ENCODE data around the gene PPP1R26.
"Not testable (repeated sequence)": the region's sequence is repeated elsewhere in the genome, so short reads cannot be mapped to it uniquely, and the experiment has no call there.

The PPP1R26 gene

DNA sequence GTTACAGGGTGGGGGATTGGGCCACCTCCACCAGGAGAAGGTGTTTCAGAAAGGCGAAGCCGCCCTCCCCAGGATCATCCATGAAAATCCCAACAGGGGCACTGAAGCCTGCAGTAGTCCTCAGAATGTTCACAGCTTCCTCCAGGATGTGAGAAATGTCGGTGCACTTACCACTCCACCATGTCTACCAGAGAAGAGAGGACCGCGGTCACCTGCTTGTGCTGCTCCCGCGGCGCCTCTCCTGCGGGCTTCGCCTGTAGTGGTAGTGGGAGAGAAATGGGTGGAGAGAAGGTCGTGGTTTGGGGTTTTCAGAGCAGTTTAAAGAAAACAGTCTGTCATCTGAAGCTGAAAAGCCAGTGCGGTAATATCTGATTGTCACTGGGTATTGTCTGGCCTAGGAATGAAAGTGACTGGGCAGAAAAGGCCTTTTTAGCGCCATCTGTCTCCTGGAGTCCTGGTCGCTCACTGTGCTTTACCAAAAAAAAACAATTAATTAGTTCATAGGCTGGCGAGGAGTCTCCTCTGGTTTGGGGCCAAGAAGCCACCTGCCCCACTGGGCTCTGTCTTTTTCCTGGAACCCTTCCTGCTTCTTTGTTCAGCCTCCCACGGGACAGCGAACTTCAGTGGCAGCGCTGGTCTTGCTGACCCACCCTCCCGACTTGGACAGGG is 23.0 kb upstream of the PPP1R26 start:
- TF ChIP-seq, protein P1, sequence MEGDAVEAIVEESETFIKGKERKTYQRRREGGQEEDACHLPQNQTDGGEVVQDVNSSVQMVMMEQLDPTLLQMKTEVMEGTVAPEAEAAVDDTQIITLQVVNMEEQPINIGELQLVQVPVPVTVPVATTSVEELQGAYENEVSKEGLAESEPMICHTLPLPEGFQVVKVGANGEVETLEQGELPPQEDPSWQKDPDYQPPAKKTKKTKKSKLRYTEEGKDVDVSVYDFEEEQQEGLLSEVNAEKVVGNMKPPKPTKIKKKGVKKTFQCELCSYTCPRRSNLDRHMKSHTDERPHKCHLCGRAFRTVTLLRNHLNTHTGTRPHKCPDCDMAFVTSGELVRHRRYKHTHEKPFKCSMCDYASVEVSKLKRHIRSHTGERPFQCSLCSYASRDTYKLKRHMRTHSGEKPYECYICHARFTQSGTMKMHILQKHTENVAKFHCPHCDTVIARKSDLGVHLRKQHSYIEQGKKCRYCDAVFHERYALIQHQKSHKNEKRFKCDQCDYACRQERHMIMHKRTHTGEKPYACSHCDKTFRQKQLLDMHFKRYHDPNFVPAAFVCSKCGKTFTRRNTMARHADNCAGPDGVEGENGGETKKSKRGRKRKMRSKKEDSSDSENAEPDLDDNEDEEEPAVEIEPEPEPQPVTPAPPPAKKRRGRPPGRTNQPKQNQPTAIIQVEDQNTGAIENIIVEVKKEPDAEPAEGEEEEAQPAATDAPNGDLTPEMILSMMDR (conservative IDR thresholded peaks at IDR 0.05; ENCODE audit: low read depth, low read length), result no peak
- H3K4me3 ChIP-seq (ENCODE audit: low read length), result no peak overlapping the region

DNA sequence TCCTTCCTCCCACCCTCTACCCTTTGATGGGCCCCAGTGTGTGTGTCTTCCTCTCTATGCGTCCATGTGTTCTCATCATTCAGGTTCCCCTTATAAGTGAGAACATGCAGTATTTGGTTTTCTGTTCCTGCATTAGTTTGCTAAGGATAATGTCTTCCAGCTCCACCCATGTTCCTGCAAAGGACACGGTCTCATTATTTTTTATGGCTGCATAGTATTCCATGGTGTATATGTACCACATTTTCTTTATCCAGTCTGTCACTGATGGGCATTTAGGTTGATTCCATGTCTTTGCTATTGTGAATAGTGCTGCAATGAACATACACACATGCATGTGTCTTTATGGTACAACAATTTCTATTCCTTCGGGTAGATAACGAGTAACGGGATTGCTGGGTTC is 21.1 kb upstream of the PPP1R26 start:
- H3K4me3 ChIP-seq (ENCODE audit: low read length); DNase-seq (ENCODE audit: low read depth): not testable (repeated sequence)

More for the DNA sequence above, 23.0 kb upstream of the PPP1R26 start:
- DNase-seq (ENCODE audit: low read depth), result no peak

DNA sequence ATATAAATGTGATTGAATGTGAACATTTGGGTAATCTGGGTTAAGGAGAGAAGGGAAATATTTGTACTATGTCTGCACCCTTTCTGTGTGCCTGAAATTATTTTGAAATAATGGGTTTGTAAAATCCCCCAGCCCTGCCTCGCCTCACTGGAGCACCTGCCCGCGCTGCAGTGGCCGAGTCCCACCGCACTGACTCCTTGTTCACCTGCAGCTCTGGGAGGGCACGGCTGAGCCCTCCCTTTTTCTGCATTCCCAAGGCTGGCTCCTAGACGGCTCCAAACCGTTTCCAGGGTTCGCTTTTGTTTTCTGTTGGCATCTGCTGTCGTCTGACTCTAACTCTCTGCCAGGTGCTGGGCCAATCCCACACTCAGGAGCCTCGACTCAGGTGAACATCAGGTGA is 17.6 kb upstream of the PPP1R26 start:
- no peak overlapping the region for H3K4me3 ChIP-seq (ENCODE audit: low read length)
- TF ChIP-seq, protein P1 (conservative IDR thresholded peaks at IDR 0.05; ENCODE audit: low read depth, low read length), result no peak
- no peak for DNase-seq (ENCODE audit: low read depth)

- TF ChIP-seq, protein P1 (conservative IDR thresholded peaks at IDR 0.05; ENCODE audit: low read depth, low read length), result no peak
- DNase-seq (ENCODE audit: low read depth), result no peak
- no peak overlapping the region for H3K4me3 ChIP-seq (ENCODE audit: low read length)
These were observed 16.4 kb upstream of the PPP1R26 start for GRCh38 chr9:135463140-135463539.

DNA sequence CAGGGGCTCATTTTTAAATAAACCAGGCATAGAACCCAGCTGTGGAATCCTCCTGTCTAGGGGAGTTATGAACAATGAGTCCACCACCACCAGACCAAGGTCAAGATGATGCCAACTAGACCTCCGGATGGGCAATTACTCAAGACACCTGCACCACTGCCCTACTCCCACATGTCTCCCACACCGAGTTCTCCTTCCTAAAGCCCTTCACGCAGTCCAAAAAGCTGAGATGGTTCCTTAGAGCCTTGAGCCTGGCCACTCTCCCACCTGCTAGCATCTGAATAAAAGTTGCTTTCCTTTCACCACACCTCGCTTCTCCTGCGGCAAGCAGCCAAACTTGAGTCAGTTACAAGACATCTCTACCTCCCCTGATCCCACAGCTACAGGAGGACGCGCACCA is 15.4 kb upstream of the PPP1R26 start:
- TF ChIP-seq, protein P1 (conservative IDR thresholded peaks at IDR 0.05; ENCODE audit: low read depth, low read length), result no peak
- no peak overlapping the region for H3K4me3 ChIP-seq (ENCODE audit: low read length)
- no peak for DNase-seq (ENCODE audit: low read depth)

GRCh38 chr9:135468854-135469521 is 10.6 kb upstream of the PPP1R26 start:
- TF ChIP-seq, protein P1 (conservative IDR thresholded peaks at IDR 0.05; ENCODE audit: low read depth, low read length), result no peak
- no peak for DNase-seq (ENCODE audit: low read depth)

DNA sequence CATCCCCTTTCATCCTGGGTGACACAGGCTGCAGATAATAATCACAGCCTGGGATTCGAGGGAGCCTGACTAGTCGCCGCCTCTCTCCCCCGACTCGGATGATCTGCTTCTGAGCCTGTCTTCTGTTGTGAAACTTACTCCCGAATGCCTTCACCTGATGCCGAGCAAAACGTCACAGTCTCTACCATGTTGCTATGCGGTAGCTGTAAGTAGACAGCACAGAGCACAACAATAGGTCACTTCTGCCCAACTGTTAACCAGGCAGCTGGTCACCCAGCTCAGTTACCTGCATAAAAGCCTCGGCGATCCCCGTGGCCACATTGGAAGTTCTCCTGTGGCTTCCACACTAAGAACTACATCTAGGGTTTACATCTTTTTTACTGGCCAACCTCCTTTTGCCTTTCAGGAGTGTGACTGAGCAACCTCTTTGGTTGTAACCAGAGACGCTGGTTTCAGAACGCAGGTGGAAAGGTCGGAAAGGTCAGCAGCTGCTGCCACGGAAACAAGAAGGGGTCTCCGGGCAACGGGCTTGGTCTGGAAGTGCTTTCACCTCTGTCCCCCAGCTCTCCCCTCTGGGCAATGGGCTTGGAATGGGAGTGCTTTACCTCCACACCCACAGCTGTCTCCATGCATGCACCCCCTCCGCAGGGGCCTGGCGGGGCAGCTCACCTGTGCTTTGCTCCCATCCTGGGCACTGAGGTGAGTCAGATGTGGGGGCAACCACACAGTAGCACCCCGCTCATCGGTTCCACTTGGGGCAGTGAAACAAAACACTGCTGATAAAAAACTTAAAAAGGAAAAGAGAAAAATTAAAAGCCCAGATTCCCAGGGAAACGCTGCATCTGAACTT is 7.6 kb upstream of the PPP1R26 start:
- TF ChIP-seq, protein P1 (conservative IDR thresholded peaks at IDR 0.05; ENCODE audit: low read depth, low read length), result no peak
- no peak for DNase-seq (ENCODE audit: low read depth)
- no peak overlapping the region for H3K4me3 ChIP-seq (ENCODE audit: low read length)

More at GRCh38 chr9:135468854-135469521, 10.6 kb upstream of the PPP1R26 start:
- H3K4me3 ChIP-seq (ENCODE audit: low read length), result no peak overlapping the region

Data from retinal pigment epithelial cell (primary cell).